ENCODE results near the gene CORO1C.
"Not testable (repeated sequence)": the region's sequence is repeated elsewhere in the genome, so short reads cannot be mapped to it uniquely, and the experiment has no call there.

DNA sequence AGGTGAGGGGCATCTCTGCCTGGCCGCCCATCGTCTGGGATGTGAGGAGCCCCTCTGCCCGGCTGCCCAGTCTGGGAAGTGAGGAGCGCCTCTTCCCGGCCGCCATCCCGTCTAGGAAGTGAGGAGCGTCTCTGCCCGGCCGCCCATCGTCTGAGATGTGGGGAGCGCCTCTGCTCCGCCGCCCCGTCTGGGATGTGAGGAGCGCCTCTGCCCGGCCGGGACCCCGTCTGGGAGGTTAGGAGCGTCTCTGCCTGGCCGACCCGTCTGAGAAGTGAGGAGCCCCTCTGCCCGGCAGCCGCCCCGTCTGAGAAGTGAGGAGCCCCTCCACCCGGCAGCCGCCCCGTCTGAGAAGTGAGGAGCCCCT is 75.5 kb downstream of the CORO1C start:
- TF ChIP-seq, protein P1, sequence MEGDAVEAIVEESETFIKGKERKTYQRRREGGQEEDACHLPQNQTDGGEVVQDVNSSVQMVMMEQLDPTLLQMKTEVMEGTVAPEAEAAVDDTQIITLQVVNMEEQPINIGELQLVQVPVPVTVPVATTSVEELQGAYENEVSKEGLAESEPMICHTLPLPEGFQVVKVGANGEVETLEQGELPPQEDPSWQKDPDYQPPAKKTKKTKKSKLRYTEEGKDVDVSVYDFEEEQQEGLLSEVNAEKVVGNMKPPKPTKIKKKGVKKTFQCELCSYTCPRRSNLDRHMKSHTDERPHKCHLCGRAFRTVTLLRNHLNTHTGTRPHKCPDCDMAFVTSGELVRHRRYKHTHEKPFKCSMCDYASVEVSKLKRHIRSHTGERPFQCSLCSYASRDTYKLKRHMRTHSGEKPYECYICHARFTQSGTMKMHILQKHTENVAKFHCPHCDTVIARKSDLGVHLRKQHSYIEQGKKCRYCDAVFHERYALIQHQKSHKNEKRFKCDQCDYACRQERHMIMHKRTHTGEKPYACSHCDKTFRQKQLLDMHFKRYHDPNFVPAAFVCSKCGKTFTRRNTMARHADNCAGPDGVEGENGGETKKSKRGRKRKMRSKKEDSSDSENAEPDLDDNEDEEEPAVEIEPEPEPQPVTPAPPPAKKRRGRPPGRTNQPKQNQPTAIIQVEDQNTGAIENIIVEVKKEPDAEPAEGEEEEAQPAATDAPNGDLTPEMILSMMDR (IDR thresholded peaks at IDR 0.05; ENCODE audit: low read depth, low read length) = not testable (repeated sequence)
- not testable (repeated sequence) for TF ChIP-seq EZH2phosphoT487 (IDR thresholded peaks at IDR 0.05; ENCODE audit: low read depth)
